ENCODE data around the gene HNRNPLL.
A peak's percentile ranks its signal among the peaks of the same experiment; 100 is the strongest.

Gene HNRNPLL

DNA sequence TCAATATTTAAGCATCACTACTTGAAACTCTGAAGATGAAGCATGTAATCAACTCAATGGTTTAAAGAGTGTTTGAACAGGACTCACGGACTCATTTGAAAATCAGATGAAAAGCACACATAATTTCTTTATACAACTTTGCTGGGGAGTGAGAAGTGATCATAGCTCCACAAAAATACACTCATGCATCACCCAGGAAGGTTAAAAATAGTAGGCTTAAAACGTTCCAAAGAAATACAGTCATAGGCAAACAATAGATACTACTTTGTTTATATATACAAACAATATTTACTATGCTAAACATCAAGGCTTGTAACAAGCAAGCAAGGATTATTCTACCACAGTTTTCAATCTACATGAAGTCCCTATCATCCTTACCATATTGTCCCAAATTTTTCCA is 11.6 kb downstream of the HNRNPLL start:
- DNase-seq: no peak

DNA sequence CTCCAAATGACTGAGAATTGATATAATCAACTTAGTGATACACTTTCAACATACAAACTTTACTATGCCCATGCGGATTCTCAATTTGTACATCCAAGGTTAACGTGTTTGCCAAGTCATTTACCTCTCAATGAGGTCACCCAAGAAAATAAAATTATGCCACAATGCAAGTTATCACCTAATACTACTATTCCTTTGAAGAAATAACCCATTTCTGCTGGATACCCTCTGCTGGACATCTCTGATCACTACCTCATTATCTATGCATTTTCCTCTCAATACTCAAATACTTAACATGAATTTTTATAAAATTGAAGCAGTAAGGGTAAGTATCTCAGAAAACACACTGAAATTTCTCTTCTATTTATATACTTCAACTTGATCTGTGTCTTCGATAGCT is 12.7 kb downstream of the HNRNPLL start:
- DNase-seq: no peak

DNA sequence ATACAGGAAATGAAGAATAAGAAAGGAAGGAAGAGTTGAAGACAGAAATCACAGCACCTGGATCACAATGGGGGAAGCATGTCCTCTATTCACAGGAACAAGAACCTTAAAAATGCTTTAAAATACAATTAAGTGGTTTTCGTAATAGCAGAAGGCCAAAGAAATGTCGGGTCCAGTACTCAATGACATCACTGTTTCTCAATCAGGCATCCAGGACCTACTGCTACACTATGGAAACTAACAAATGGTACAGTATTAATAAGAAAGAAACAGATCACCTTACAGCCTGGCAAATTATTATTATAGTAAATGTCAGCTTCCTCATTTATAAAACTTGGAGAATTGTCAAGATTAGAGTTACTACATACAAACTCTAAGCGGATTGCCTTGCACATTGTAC is 15.8 kb downstream of the HNRNPLL start:
- no peak for DNase-seq

DNA sequence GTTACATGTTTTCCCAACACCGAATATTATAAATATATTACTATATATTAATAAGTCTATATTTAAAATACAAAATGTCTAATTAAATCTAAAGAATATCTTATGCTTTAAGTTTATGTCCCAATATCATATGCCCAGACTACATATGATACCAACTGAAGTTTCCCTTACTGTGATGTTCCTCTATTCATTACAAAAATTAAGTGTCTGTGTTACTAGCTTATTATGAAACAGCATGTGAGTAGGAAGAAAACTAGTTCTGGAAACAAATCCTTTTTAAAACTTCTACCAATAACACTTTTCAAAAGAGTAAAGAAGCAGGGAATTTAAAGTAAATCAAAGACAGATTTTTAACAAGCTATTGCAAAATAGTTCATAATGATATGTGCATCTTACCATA is 17.8 kb downstream of the HNRNPLL start:
- DNase-seq: no peak

DNA sequence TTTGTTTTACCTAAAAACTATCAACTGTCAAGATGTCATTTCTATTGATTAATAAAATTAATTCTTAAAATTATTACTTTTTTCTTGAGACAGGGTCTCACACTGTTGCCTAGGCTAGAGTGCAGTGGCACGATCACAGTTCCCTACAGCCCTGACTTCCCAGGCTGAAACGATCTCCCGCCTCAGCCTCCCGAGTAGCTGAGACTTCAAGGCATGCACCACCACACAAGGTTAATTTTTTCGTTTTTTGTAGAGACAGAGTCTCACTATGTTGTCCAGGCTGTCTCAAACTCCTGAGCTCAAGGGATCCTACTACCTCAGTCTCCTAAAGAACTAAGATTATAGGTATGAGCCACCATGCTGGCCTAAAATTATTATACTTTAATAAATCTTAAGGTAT is 18.7 kb downstream of the HNRNPLL start:
- DNase-seq: no peak

DNA sequence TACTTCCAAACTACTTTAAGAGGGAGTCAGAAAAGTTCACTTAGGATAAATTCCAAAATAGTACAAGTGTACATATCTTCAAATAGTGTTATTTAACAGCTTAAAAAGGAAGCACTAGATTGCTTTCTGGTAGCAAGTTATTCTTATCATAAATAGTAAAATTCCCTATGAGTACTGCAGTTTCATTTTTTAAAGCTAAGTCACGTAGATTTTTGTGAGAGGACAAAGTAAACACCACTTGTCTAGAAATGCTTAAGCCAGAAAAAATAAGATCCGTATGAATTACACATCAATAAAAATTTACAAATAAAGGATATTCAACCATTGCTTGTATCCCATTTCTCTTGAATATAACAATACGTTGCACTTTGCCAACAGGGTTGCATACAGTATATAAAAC is 19.2 kb downstream of the HNRNPLL start:
- no peak for DNase-seq

DNA sequence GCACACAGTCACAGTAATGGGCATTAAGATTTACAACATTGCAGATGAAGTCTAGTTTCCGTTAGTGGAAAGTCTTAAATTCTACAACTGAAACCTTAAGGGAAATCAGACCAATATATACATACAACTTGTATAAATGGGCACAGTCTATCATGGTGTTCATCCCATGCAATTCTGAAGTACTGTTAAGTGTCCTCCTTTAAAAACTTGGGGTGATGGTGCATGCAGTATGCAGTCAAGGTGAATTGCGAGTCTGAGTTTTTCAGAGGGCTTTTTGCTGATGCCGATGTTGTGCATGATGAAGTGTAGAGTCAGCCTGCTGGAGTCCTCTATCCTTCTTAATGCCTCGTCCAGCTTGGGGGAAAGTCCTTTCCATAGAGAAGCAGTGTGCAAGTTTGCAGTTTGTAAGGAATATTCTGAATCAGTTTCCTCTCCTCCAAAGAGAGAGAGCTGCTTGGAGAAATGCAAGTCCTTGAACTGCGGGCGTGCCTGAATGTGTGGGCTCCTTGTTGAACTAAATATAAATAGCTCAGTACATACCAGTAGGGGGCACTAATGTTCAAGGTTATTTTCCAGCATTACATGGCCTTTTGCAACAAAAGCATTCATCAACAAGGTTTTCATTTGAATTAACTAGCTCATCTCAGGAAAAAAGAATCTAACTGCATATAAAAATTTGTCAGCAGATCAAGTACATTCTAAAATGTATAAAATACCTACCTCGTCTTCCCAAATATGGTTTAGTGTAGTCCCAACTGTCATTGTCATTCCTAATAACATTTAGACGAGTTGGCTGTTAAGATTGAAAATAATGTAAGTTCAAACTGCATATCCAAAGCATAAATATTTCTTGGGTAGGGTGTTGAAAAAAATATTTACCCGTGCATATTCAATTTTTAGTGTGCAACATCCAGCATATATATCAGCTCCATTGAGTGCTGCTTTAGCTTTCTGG is 21.3 kb downstream of the HNRNPLL start:
- no peak for DNase-seq

DNA sequence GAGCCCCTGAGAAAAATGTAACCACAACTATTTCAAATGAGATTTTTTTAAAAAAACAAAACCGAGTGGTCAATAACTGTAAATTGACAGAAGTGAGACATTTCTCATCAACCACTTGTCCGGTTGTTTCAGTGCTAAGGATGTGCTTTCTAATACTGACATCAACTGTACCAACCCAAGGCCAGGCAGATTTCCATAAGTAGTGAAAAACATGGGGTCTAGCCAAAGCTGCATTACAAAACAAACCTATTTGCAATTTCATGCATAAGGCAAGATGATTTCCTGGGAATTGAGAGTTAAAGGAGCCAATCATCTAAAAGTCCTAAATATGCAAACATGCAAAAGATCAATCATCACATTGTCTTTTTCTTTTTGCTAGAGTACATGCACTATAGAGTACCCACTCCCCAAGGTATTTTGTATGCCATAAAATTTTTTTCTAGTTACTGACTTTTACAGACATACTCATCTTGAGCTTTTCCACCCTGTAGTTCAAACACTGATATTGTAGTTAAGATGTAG is 22.6 kb downstream of the HNRNPLL start:
- no peak for DNase-seq

DNA sequence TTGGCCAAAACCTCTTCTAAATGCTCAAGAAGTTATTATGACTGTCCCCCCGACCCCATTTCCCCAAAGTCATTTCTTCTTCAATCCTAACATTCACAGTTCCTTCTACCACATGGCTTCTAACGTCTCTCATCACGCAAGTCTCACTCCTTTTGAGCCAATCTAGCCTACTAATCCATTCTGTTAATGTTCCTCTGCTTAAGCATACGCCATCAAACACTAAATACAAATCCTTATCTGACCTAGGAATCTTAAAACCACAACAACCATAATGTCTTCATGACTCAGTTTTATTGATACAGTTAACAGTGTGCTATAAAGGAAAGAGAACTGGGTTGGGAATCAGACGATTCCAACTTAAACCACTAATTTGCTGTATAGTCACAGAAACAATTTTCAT is 23.9 kb downstream of the HNRNPLL start:
- no peak for DNase-seq

DNA sequence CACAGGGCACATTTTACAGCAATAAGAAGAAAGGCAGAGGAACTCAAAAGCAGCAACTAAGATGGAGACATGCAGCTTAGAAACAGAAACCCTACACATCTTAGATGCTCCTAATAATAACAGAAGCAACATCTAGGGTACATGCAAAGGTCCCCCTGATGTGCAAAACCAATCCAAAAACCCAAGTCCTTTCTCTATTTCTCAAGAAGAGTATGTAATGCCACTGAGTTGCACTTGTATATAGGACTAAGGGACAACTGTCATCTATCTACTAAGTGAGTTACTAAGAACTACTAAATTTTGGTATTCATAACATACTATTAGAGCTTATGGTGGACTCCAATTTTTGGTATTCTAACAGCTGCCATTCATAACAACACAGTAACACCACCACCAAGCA is 28.4 kb downstream of the HNRNPLL start:
- DNase-seq: no peak

DNA sequence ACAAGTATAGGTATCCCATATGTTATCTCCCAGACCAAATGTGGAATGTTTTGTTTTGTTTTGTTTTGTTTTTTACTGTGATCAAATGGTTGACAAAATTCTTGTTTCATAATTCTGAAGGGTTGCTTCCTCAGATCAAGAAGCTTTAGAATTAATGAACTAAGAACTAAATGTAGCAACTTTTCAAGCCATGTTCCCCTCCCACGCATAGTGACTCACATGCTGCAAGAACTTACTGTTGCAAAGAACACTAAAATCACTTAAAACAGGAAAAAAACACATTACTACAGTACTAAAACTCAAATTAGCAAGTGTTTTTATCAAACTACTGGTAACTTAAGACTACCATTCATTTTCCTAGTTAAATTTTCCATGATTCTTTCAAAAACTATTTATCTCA is 30.6 kb downstream of the HNRNPLL start:
- peak; percentile 53 for DNase-seq

DNA sequence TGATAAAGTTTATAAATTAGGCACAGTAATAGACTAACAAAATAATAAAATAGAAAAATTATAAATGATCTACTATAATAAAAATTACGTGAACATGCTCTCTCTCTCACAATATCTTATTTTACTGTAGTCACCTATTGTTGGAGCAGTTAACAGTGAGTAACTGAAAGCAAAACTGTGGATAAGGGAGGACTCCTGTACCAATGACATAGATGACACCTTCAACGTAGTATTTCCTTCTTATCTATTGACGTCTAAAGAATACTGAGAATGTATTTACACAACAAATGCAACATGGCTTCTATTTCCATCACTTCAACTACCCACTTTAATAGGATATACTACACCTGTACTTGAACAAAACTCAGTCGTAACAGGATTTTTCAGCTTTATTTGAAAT is 31.5 kb downstream of the HNRNPLL start:
- DNase-seq: no peak

DNA sequence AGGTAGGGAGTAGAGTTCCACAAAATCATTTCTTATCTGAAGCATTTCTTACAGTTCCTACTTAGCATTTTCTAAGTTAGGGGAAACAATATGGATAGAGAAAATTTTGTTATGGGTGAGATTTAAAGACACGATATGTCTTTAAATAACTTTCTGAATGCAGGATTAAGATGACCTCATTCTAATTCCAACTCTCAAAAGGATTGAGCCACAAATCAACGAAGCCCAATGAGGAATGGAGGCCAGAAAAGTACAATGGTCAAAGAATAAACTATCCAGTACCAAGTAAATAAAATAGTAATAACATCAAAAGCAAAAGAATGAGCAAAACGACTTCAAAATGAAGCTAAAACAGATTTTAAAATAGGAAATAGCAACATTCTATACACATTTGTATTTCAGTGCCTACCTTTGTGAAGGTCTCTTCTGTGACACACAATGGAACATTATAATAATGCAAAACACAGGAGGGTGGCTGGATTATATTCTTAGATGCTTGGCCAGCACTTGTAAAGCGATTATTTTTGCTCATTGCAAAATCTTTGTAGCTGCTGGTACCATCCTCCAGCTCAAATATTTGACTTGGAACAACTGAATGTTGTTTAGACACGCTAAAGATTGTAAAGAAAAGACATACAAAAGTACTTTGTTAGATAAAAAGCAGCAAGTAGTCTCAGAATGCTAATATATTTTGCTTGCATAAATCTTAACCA is 33.8 kb downstream of the HNRNPLL start:
- DNase-seq: no peak

DNA sequence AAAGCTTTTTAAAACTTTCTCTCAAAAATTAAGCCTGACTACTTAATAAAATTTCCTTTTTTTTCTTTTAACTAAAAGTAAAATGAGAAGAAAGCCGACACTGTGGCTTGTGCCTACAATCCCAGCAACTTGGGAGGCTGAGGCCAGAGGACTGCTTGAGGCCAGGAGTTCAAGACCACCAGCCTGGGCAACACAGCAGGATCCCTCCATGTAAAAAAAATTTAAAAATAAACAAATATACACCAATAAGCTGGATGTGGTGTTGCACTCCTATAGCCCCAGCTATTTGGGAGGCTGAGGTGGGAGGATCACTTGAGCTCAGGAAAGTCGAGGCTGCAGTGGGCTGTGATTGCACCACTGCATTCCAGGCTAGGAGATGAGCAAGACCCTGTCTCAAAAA is 37.4 kb downstream of the HNRNPLL start:
- no peak for DNase-seq

DNA sequence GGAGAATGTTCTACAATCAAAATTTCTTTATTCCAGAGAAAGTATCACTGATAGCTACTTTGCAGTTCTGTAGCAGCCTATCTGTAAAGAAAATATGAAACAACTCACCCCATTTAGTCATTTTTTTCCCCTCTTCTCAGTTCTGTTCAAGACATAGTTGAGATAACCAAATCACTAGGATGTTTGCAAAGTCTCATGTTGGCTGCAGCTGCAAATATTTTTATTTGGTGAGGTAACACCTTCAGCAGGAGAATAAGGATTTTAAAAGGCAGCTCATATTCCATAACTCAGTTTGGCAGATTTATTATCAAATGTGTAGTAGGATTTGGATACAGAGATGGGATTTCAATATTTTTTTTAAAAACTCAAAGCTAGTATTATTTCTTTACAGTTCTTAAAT is 41.0 kb downstream of the HNRNPLL start:
- DNase-seq: no peak

DNA sequence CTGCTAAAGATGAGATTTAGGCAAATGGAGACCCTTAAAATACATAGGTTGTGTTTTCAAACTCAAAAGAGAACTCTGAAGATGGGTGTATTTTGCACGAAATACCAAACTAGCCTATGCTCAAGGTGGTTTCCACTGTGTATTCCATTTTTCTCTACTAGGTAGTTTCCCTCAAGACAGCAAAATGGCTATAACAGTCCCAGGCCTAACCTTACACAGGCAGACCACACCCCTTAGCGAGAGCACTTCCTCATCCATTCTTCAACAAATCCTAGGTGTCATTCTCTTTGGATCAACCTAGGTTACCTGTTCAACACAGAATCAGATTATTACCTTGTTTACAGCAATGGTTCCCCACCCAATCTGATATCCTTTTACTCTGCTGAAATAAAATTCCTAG is 42.6 kb downstream of the HNRNPLL start:
- DNase-seq: no peak

DNA sequence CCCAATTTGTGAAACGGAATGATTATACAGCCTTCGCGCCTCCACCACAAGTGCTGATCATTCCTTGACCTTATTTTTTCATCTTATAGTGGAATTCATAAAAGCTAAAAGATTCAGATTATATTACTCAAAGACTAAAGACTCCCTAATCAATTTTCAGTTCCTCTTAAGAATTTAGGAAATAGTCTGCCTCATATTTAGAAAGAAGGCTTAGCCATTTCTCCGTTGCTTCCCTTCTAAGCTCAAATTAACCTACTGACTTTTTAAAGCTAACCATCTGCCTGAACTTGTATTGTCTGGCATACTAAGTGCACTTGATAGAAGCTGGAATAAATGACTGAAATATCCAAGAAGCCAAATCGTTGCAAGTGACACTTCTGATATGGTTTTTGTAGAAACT is 44.7 kb downstream of the HNRNPLL start:
- DNase-seq: no peak

DNA sequence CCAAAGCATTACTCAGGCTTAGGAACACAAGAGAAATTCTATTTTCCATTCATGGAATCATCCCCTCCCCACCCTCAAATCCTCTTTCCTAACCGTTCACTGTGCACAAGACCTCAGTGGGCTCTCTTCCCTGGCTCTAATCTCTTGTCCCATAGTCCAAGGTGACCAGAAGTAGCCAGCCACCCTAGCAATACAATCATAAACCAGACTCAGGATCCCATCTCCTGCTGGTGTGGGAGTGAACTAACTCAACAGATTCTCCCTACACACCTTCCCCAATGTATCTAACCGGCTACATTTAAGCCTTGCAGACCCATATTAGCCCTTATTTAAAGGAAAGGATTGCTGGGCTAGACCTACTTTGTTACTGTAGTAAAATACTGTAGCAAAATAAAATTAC is 45.5 kb downstream of the HNRNPLL start:
- no peak for DNase-seq

DNA sequence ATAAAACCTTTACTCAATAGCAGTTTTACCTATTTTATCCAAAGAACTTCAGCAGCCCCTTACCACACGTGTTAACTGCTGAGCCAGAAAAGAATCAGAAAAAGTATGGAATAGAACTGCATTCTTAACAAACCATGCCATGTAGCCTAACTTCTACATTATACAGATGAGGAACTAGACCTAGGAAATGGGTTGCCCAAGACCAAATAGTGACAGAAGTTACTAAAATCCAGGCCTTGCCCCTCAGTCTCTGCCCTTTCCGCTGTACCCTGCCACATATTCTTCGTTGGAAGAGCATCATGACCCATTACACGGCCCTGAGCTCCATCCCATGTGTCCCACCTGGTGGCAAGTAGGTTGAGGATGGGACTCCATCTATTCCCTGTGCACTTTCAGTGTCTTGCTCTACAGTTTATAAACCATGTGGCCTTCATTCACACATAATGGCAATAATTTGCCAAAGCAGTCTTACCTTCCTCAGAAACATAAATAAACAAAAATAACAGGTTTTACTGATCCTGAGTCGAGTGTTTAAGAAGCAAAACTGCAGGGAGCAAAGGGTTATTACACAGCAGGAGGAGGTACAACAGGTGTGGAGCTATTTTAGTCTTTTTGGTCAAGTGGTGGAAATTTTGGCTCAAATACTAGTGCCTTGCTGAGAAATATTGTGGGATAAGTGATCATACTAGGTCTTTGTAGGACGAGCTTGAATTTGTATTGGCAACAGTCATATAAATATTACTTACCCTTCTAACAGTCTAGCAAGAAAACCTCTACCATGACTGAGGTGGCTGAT is 46.5 kb downstream of the HNRNPLL start:
- no peak for DNase-seq

DNA sequence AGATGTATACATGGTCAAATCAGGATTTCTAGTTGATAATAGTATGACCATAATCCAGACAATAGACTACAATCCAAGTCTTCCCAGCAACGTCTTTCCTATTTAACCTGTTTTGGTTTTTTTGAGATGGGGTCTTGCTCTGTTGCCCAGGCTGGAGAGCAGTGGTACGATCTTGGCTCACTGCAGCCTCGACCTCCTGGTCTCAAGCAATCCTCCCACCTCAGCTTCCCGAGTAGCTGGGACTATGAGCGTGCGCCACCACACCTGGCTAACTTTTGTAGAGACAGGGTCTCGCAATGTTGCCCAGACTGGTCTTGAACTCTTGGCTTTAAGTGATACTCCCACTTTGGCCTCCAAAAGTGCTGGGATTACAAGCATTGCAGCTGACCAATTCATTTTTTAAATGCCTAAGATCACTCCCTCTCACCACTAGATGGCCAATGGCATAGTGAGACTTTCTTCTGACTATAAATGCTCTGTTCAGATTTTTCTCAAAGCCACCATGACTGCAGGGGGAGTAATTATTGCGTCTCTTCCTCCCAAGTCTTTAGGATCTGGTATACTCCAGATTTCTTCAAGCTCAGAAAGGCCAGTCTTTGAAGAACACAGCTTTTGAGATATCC is 47.6 kb downstream of the HNRNPLL start:
- DNase-seq: no peak

DNA sequence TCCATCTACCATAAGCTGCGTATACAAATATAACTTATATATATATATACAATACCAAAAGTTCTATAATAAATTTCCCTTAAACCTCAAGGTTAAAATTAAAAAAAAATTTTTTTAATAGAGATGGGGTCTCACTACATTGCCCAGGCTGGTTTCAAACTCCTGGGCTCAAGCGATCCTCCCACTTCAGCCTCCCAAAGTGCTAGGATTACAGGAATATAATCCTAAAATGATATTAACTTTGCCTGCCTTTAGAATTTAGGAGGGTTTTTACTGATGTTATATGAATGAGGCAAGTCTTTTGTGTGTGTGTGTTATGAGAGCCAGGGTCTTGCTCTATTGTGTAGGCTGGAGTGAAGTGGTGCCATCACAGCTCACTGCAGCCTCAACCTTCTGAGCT is 49.2 kb downstream of the HNRNPLL start:
- no peak for DNase-seq

DNA sequence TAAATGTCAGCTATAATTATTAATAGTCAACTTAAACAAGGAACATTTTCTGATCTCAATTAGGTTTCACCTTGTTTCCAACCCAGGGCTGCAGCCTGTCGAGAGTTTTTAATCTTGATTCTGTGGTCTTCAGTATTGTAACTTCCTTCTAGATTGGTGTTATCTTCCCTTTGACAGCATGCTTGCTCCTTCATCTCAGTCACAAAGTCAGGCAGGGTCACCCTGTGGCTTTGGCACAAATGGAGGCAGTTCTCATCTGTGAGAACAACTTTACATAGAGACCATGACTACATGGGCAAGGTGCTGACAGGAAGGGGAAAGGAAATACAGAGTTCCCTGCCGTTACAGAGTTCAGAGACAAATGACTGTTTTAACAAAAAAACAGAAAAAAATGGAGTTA is 50.5 kb downstream of the HNRNPLL start:
- no peak for DNase-seq

DNA sequence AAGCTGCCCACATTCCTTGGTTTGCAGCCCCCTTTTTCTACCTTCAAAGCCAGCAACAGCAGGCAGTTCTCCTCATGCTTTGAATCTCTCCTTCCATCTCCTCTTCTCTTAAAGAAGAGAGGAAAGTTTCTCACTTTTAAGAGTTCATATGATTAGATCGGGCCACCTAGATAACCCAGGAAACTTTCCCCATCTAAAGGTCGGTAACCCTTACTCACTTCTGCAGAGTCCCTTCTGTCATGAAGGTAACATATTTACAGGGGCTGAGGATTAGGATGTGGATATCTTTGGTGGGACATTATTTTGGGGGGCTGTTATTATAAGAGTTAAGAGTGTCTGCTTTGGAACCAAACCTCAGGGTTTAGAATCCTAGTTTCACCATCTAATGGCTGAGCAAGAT is 51.0 kb downstream of the HNRNPLL start:
- no peak for DNase-seq
